Measurements from ENCODE around the gene COMT. TPM values are rescaled to one million over a fixed set of nuclear protein-coding genes. Genes with fewer than 3 reads are reported as not detected.

Gene COMT
- total RNA-seq, 1 experiment from 2014 or later: 109 TPM

DNA sequence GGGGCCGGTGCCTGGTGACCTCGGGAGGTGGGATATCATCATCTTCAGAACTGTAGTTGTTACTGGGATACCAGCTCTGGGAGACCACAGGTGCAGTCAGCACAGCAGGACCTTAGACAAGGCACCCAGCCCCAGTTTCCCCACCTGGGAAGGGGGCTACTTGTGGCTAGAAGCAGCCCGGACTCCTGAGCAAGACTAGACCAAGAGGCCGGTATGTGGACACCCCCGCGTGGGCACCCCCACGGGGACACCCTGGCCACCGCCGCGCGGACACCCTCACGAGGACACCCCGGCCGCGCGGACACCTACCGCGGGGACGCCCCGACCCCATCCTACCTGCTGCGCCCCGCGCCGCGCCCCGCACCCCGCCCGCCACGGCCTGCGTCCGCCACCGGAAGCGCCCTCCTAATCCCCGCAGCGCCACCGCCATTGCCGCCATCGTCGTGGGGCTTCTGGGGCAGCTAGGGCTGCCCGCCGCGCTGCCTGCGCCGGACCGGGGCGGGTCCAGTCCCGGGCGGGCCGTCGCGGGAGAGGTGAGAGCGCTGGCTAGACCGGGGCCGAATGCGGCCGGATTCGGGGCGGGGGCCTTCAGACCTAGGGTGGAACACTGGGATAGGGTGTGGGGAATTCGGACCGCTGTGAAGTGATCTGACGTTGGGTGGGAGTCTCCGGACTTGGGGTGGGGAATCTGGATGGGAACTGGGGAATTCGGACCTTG is at the start of gene COMT, which contains the start of gene TXNRD2 (continued):
- TF ChIP-seq REST (IDR thresholded peaks at IDR 0.05; ENCODE audit: low read depth) (no peak), CBX3 (IDR thresholded peaks at IDR 0.05; ENCODE audit: low read depth) (no peak), POLR2AphosphoS5 (IDR thresholded peaks at IDR 0.05; ENCODE audit: low read depth, low read length) (peak; percentile 83), ZNF274 (IDR thresholded peaks at IDR 0.05; ENCODE audit: low read depth, low read length) (no peak)

DNA sequence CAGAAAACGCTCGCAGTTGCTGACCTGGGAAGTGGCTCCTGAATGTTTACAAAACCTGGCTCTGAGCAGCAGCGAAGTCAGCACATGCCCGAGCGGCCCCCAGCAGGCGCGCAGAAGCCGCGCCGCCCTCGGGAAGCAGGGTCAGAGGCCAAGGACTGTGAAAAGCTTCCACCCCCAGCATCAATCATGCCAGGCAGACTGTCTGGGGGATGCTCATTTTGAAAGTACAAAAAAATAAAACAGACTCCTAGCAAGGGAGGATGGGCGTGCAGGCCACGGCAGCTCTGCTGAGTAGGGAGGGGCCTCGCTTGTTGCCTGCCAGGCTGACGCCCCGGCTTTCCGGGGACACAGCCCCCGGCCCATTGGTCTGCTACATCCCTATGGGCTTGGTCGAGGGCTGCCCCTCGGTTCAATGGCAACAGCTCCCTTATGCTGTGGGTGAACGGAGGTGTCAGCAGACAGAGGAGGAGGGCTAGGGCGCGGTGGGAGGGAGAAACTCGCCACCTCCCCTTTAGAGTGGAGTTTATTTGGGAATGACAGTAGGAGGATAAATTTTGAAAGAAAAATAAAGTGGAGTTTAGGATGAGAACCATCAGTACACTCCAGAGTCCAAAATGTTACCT is 49.2 kb upstream of the COMT start:
- ATAC-seq (no peak), DNase-seq (ENCODE audit: low read depth, low spot score) (no peak)
- Histone ChIP-seq H3K9me2 (ENCODE audit: insufficient read depth) (no peaks in the 10 kb centered on the region), H3K9ac (ENCODE audit: low read length) (0 out of 2 replicates have a peak overlapping the region, but pooled peaks have one; percentile 35), H3K79me2 (ENCODE audit: insufficient read depth, low read length) (no peaks in the 10 kb centered on the region), H3K4me2 (ENCODE audit: low read length) (peak overlapping the region; percentile 73; the same call in 1 of the 2 replicates), H3K36me3 (ENCODE audit: control insufficient read depth in 1 of 2, insufficient read depth in 2 of 2, low read length in 2 of 2) (no peaks in the 10 kb centered on the region), H3K27ac (ENCODE audit: low read depth, low read length) (no peak overlapping the region), H3K9me3 (ENCODE audit: control insufficient read depth in 1 of 2, insufficient read depth in 1 of 2, low read depth in 1 of 2, low read length in 2 of 2) (no peaks in the 10 kb centered on the region), H4K20me1 (ENCODE audit: insufficient read depth) (no peaks in the 10 kb centered on the region), H3K27me3 (ENCODE audit: insufficient read depth, low read length) (no peaks in the 10 kb centered on the region), H3K4me3 (replicated peaks in 1 of 2; ENCODE audit: low read depth in 1 of 2, low read length in 2 of 2) (no peak overlapping the region), H2AFZ (ENCODE audit: low read depth, low read length, poor library complexity, severe bottlenecking) (no peak overlapping the region), H3K4me1 (ENCODE audit: control insufficient read depth in 1 of 2, insufficient read depth in 2 of 2, low read length in 2 of 2) (peaks cover 17 to 33% of the 10 kb centered on the region in 2 experiments)
- ChIA-PET CTCF (no interaction called here), POLR2A (no interaction called here), RAD21 (ENCODE audit: low non-redundant PET in 1 of 2, low total read pairs in 2 of 2, uncharacterized antibody in 2 of 2, unreplicated experiment in 2 of 2) (no interaction called here)
- intact Hi-C loops (cut with micrococcal nuclease): no loop called here
- no TSS peak for BruUV-seq (replicated peaks)
- TF ChIP-seq ELF1 (IDR thresholded peaks at IDR 0.05; ENCODE audit: borderline replicate concordance, low read depth) (no peak), CEBPB (IDR thresholded peaks at IDR 0.05; ENCODE audit: low read depth) (no peak), SIN3A (IDR thresholded peaks at IDR 0.05; ENCODE audit: low read depth) (no peak), EGR1 (IDR thresholded peaks at IDR 0.05; ENCODE audit: low read depth) (no peak), POLR2AphosphoS5 (IDR thresholded peaks at IDR 0.05; ENCODE audit: low read depth, low read length) (no peak), SRF (IDR thresholded peaks at IDR 0.05; ENCODE audit: low read depth) (no peak)
